DMS 273 (cell line): ENCODE results near the gene CDH12.

Experiments used
- DNase-seq: peaks from one replicate; lab custom pipeline; 2025; ENCODE audit not compliant: unreplicated experiment; lab: John Stamatoyannopoulos, UW

CDH12 gene

GRCh38 chr5:21858441-21858840, 994.7 kb downstream of the CDH12 start:
- no peak for DNase-seq

- DNase-seq: peak; percentile 21
Measured at GRCh38 chr5:21856987-21857386, 996.2 kb downstream of the CDH12 start.

DNA sequence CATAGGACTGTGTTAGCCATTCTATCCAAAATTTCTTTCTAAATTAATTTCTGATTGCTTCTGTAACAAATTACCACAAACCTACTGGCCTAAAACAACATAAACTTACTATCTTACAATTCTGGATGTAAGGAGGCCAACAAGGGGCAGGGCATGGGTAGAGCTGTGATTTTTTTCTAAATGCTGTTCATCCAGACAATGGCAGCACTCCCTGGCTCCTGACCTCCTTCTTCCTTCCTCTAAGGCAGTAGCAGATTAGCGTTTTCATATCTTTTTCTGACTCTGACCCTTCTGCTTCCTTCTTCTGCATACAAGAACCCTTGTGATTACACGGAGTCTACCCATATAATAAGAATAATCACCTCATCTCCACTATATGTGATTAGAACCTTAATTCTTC, 1005.8 kb downstream of the CDH12 start:
- no peak for DNase-seq

DNA sequence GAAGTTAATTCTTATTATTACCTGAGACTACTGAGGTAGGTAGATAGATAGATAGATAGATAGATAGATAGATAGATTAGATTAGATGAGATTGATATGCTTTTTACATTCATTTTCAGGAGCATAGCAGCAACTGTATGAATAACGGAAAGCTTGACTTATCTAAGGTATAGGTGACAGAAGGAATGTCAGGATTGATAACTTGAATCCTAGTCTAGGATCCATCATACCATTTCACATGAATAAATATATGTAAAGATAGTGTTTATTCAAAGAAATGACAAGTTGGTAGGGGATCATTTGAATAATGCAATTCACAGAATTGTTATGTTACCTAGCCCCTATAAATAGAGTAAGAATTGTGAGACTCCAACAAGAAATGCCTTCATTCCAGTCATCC, 1008.2 kb downstream of the CDH12 start:
- DNase-seq: no peak

GRCh38 chr5:21834863-21835262, 1018.3 kb downstream of the CDH12 start:
- DNase-seq: no peak

DNA sequence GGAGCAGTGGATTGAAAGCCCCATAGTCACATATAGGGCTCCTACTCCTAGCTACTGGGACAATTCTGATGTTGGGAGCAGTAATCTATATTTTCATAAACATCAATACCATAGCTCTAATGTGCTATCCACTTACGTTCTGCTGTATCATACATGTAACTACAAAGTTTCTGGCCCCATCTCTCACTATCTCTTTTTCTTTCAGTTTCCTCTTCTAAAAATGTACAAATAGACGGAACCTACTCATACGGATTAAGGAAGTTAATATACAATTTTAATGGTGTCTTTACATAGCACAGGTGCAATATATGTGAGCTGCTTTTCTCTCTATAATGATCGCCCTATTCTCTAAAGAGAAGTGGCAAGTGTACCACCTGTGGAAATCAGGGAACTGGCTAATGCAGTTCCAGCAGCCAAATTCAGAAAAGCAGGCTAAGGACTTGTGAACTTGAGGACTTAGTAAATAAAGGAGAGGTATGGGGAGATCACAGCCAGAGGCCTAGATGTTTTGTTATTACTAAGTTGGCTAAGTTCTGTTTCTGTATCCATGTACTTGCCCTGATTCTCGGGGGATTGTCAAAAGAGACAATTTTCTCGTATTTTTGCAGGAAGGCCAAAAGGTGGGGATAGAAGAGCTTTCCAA, 1021.9 kb downstream of the CDH12 start:
- DNase-seq: no peak

GRCh38 chr5:21826884-21827283, 1026.3 kb downstream of the CDH12 start:
- no peak for DNase-seq

DNA sequence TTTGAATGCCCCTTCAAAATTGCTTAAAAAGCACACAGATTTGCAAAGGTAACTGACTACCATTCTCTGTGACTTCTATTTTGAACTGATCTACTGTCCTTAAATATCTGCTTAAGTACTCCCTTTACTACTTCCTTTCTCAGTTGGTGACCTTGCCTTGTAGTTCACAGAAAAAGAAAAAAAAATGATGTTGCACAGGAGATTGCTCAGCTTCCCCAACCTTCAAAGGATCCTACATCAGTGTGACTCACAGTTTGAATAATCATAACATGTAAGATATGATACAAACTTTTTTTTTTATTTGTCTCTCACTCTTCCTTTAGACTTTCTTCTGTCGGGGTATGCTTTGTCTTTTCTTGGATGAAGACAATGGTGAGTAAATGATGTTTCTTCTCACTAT, 1029.6 kb downstream of the CDH12 start:
- no peak for DNase-seq

DNA sequence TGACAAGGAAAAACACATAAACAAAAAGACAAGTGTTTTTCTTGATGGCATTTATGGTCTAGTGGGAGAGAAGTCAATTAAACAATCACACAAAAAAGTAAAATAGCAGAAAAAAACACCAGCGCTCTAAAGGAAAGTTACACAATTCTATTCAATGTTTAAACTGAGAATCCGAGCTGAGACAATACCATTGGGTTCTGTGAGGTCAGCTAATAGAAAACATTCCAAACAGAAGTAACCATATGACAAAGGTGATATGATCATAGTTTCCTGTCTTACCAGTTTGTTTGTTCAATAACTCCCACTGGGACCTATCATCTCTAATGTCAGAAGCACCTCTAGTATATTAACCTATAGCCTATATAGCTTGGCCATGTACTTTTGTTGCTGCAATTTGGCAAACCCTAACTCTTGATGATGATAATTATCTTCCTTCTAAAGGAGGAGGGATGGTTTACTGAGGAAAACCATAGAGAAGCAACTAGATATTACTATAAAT, 1030.0 kb downstream of the CDH12 start:
- no peak for DNase-seq

DNA sequence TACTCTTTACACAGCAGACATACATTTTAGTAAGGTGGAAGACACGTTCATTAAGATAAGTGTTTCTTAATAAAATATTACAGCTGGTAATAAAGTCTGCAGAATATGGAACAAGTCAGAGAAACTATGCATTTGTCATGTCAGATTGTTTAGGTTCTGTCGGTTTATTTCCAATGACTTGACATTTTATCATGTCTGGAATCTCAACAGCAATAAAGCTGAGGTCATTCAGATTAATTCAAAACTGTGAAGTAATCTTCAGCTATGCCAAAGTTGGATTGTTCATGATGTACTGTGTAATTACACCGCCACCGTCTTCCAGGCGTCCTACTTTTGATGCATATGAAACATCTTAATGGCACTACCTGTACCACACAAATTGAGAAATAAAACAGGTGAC, 1032.6 kb downstream of the CDH12 start:
- DNase-seq: no peak

GRCh38 chr5:21818370-21818720, 1034.8 kb downstream of the CDH12 start:
- DNase-seq: no peak

GRCh38 chr5:21817668-21818369, 1035.3 kb downstream of the CDH12 start:
- peak; percentile 50 for DNase-seq

DNA sequence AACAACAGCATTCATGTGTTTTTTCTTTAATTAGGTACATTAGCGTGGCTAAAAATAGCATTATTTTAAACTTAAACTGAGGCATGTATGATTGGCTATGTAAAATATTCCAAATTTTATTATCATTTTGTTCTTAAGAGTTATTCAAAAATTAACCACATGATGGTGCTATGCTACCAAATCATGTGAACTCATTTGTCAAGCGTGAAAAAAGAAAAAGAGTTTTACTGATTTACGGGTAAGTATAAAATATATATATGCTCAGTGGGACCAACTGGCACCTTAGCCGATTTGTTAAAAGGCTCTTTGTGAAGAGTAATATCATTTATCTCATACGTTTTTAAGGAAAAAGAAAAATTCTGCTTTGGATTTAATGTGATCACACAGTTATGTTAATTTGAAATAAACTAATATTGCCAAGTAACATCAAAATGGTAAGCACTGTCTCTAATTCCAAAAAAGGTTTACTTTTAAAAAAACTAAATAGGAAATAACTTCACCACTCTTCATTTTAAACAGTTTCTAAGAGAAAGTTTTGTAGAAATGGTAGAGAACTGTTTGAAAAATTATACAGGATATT, 1042.3 kb downstream of the CDH12 start:
- DNase-seq: peak; percentile 70

GRCh38 chr5:21809611-21810010, 1043.5 kb downstream of the CDH12 start:
- no peak for DNase-seq

- no peak for DNase-seq
Measured at GRCh38 chr5:21807953-21808352, 1045.2 kb downstream of the CDH12 start.

DNA sequence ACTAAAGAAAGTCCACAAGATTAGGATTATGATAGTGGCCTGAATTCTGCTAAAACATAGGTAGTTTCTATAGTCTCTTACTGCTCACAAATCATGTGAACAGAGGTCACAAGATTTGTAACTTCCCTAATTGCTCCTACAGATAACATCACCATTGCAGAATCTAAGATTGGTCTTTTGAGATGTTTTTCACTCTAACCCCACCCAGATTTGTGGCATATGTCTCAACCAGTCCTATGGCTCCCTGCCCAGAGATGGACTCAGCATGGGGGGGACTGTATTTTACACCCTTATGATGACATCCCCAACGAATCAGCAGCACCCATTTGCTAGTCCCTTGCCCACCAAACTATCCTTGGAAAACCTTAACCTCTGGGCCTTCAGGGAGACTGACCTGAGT, 1046.2 kb downstream of the CDH12 start:
- DNase-seq: peak; percentile 18

DNA sequence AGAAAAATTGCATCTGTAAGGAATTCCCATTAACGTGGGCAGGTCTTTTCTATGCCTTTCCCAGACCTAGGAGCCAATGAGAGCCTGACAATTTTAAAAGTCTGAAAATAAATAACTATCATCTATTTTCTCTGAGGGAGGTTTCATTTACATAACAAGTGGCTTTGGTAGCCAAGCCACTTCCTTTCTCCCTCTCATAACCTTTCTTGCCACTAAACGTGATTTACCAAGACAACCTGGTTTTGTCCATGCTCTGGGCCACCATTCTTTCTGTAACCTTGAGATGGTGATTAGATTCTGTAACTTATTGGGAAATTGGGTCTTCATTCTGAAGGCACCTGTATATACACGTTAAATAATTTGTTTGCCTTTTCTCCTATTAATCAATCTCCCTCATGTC, 1046.9 kb downstream of the CDH12 start:
- no peak for DNase-seq

DNA sequence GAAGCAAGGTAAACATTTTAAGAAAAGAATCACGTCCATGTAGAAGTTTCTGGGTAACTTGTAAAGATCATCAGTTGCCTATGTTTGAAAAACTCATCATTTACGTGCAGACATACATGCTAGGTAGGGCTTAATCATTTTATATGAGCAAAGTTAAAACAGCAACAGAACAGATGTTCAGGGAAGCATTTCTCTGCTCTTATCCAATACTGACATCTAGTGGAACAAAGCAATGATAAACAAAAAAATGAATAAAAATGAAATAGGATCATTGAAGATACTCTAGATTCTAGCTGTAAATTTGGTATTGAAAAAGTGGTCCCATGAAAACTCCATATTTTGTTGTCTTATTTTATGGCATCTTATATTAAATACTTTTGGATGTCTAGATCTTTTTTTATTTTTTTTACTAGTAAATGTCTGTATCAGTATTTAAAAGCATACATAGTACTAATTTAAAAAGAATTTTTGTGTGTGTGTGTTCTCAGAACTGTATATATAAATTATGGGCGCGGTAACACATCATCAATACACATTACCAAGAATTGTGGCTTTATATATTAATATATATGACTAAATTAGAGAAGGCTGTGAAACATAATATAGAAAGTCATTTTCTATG, 1050.2 kb downstream of the CDH12 start:
- DNase-seq: peak; percentile 68

DNA sequence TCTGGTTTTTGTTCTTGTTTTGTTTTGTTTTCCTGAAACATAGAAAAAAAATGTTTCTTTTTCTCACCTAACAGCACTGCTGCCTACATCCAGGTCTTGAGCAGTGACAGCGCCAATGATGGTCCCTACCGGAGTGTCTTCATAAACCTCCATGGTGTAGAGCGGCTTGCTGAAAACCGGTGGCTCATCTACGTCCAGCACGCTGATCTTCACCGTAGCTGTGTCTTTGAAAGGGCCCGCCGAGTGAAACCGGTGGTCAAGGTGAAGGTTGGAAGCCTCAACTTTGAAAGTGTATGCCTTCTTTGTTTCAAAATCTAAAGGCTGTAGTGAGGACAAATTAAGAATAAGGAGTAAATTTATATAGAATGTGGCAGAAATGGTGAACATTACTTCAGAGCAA, 1051.0 kb downstream of the CDH12 start:
- no peak for DNase-seq

GRCh38 chr5:21792748-21793147, 1060.4 kb downstream of the CDH12 start:
- no peak for DNase-seq

GRCh38 chr5:21791304-21791703, 1061.8 kb downstream of the CDH12 start:
- no peak for DNase-seq

- no peak for DNase-seq
Measured at GRCh38 chr5:21784487-21784886, 1068.7 kb downstream of the CDH12 start.
